ENCODE results near the gene SCYGR3. TPM values are rescaled to one million over a fixed set of nuclear protein-coding genes. Genes with fewer than 3 reads are reported as not detected.

SCYGR3 gene
- total RNA-seq, 2 experiments from 2014 or later: not detected

DNA sequence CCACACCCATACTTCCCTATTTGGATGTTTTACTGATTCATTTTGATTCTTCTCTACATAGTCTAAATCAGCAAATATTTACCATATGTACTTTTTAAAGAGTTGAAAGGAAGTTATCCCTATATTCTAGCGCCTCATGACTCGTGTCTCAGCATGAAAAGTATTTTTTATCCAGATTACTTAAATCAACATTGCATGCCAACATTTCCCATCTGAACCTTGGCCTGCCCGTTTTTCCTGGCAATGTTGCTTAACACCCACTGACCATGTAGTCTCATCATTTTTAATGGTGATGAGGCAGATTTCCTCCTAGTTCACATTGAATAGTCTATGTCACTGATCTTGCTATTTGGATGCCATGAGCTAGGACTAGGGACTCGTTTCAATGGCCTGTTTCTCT is 38.8 kb upstream of the SCYGR3 start:
- H3K4me3 ChIP-seq (ENCODE audit: low read length): no peak overlapping the region
- peaks cover 2% of the 10 kb centered on the region for H3K4me1 ChIP-seq (ENCODE audit: insufficient read depth, low read length)
- no peak overlapping the region for H3K27ac ChIP-seq (ENCODE audit: low read depth in 1 of 2, low read length in 2 of 2)
- H3K36me3 ChIP-seq (ENCODE audit: insufficient read depth, low read length): no peaks in the 10 kb centered on the region
- H3K36me3 Mint-ChIP-seq (ENCODE audit: low read depth): no peaks in the 10 kb centered on the region
- CTCF ChIA-PET: no interaction called here
- H3K27ac Mint-ChIP-seq: no peak overlapping the region
- POLR2A ChIA-PET: no interaction called here
- no peaks in the 10 kb centered on the region for H3K4me1 Mint-ChIP-seq (ENCODE audit: low read depth)
- peaks cover 9% of the 10 kb centered on the region for H3K27me3 Mint-ChIP-seq
- H3K4me3 Mint-ChIP-seq: no peak overlapping the region
- intact Hi-C loops (cut with DNase I, micrococcal nuclease): no loop called here
- TF ChIP-seq, protein P1, sequence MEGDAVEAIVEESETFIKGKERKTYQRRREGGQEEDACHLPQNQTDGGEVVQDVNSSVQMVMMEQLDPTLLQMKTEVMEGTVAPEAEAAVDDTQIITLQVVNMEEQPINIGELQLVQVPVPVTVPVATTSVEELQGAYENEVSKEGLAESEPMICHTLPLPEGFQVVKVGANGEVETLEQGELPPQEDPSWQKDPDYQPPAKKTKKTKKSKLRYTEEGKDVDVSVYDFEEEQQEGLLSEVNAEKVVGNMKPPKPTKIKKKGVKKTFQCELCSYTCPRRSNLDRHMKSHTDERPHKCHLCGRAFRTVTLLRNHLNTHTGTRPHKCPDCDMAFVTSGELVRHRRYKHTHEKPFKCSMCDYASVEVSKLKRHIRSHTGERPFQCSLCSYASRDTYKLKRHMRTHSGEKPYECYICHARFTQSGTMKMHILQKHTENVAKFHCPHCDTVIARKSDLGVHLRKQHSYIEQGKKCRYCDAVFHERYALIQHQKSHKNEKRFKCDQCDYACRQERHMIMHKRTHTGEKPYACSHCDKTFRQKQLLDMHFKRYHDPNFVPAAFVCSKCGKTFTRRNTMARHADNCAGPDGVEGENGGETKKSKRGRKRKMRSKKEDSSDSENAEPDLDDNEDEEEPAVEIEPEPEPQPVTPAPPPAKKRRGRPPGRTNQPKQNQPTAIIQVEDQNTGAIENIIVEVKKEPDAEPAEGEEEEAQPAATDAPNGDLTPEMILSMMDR (IDR thresholded peaks at IDR 0.05): no peak
- DNase-seq (no peak), ATAC-seq (ENCODE audit: poor library complexity) (no peak)
- H3K9me3 ChIP-seq (ENCODE audit: control insufficient read depth in 1 of 2, insufficient read depth in 1 of 2, low read length in 2 of 2): no peaks in the 10 kb centered on the region
- peaks cover 0 to 7% of the 10 kb centered on the region in 2 experiments for H3K27me3 ChIP-seq (ENCODE audit: control insufficient read depth in 1 of 2, insufficient read depth in 2 of 2, low read length in 2 of 2)
- no peaks in the 10 kb centered on the region for H3K9me3 Mint-ChIP-seq

- Mint-ChIP-seq H3K27me3 (peaks cover 17% of the 10 kb centered on the region), H3K27ac (no peak overlapping the region), H3K9me3 (no peaks in the 10 kb centered on the region), H3K36me3 (ENCODE audit: low read depth) (no peaks in the 10 kb centered on the region), H3K4me3 (no peak overlapping the region), H3K4me1 (ENCODE audit: low read depth) (no peaks in the 10 kb centered on the region)
- H3K27me3 ChIP-seq (ENCODE audit: control insufficient read depth in 1 of 2, insufficient read depth in 2 of 2, low read length in 2 of 2): no peaks in the 10 kb centered on the region
- intact Hi-C loops (cut with DNase I, micrococcal nuclease): no loop called here
- H3K4me1 ChIP-seq (ENCODE audit: insufficient read depth, low read length): no peaks in the 10 kb centered on the region
- no peaks in the 10 kb centered on the region for H3K9me3 ChIP-seq (ENCODE audit: control insufficient read depth in 1 of 2, insufficient read depth in 1 of 2, low read length in 2 of 2)
- ChIA-PET POLR2A (no interaction called here), CTCF (interaction anchor here (2.0 kb wide), 1 partner anchor 14 kb away, joined by 6 read pairs; no protein-coding TSS in a partner anchor)
- ATAC-seq (ENCODE audit: poor library complexity) (no peak), DNase-seq (no peak)
- no peaks in the 10 kb centered on the region for H3K36me3 ChIP-seq (ENCODE audit: insufficient read depth, low read length)
- no peak overlapping the region for H3K27ac ChIP-seq (ENCODE audit: low read depth in 1 of 2, low read length in 2 of 2)
- no peak overlapping the region for H3K4me3 ChIP-seq (ENCODE audit: low read length)
- TF ChIP-seq, protein P1 (IDR thresholded peaks at IDR 0.05): no peak
Observed at GRCh38 chr2:227643990-227644551, 29.4 kb upstream of the SCYGR3 start.

GRCh38 chr2:227642656-227643055 is 28.0 kb upstream of the SCYGR3 start:
- no peak overlapping the region for H3K4me3 Mint-ChIP-seq
- no peaks in the 10 kb centered on the region for H3K9me3 ChIP-seq (ENCODE audit: control insufficient read depth in 1 of 2, insufficient read depth in 1 of 2, low read length in 2 of 2)
- ChIA-PET POLR2A (no interaction called here), CTCF (no interaction called here)
- peaks cover 7% of the 10 kb centered on the region for H3K27me3 Mint-ChIP-seq
- no peaks in the 10 kb centered on the region for H3K36me3 ChIP-seq (ENCODE audit: insufficient read depth, low read length)
- H3K27ac ChIP-seq (ENCODE audit: low read depth in 1 of 2, low read length in 2 of 2): no peak overlapping the region
- H3K4me3 ChIP-seq (ENCODE audit: low read length): no peak overlapping the region
- intact Hi-C loops (cut with DNase I, micrococcal nuclease): no loop called here
- H3K27ac Mint-ChIP-seq: no peak overlapping the region
- H3K9me3 Mint-ChIP-seq: no peaks in the 10 kb centered on the region
- no peaks in the 10 kb centered on the region for H3K27me3 ChIP-seq (ENCODE audit: control insufficient read depth in 1 of 2, insufficient read depth in 2 of 2, low read length in 2 of 2)
- TF ChIP-seq, protein P1 (IDR thresholded peaks at IDR 0.05): no peak
- no peaks in the 10 kb centered on the region for H3K4me1 Mint-ChIP-seq (ENCODE audit: low read depth)
- no peaks in the 10 kb centered on the region for H3K4me1 ChIP-seq (ENCODE audit: insufficient read depth, low read length)
- no peaks in the 10 kb centered on the region for H3K36me3 Mint-ChIP-seq (ENCODE audit: low read depth)
- DNase-seq (no peak), ATAC-seq (ENCODE audit: poor library complexity) (no peak)
